Heart right ventricle (tissue), 16 donors: ENCODE results near the gene ANTXR1. TPM values are rescaled to one million over a fixed set of nuclear protein-coding genes. Genes with fewer than 3 reads are reported as not detected.
A peak's percentile ranks its signal among the peaks of the same experiment; 100 is the strongest.

Experiments used
- ATAC-seq, 8 donors: fragments of 200-7000 bp; cut with Tn5 transposase; one replicate each; pipeline ENCODE4 v1.9.1; 2020; ENCODE audit warnings: mild to moderate bottlenecking in 8 of 8, moderate library complexity in 8 of 8, moderate number of reproducible peaks in 1 of 8
- DNase-seq, 2 donors: peaks; one replicate each; pipeline ENCODE4 v3.0.0-alpha.2; 2020
- H3K27ac ChIP-seq, 10 donors: fragments of 200-600 bp; sonication (generic) in 2 of 10; one replicate each; pipeline versions ENCODE4 v1.5.0 to v1.8.0; 2020 to 2022; ENCODE audit warnings: mild to moderate bottlenecking in 3 of 10
- H3K27me3 ChIP-seq, 7 donors: fragments of 200-600 bp; one replicate each; pipeline ENCODE4 v1.8.0; 2021 to 2022; ENCODE audit warnings: mild to moderate bottlenecking in 2 of 7
- H3K36me3 ChIP-seq, 9 donors: fragments of 200-600 bp; sonication (generic) in 1 of 9; one replicate each; pipeline versions ENCODE4 v1.5.0 to v1.8.0; 2020 to 2022; ENCODE audit warnings: mild to moderate bottlenecking in 2 of 9
- H3K4me1 ChIP-seq, 9 donors: fragments of 200-600 bp; sonication (generic) in 1 of 9; one replicate each; pipeline versions ENCODE4 v1.5.0 to v1.8.0; 2020 to 2022; ENCODE audit warnings: mild to moderate bottlenecking in 4 of 9
- H3K4me3 ChIP-seq, 10 donors: fragments of 200-600 bp; sonication (generic) in 2 of 10; one replicate each; pipeline versions ENCODE4 v1.5.0 to v1.8.0; 2020 to 2022; ENCODE audit warnings: mild to moderate bottlenecking in 7 of 10, moderate library complexity in 2 of 10
- H3K9me3 ChIP-seq, 11 donors: fragments of 200-600 bp in 10 of 11; sonication (generic) in 2 of 11; one replicate each; pipeline versions ENCODE4 v1.5.0 to v1.8.0; 2013 to 2022; ENCODE audit warnings: mild to moderate bottlenecking in 2 of 11, control low read depth in 1 of 11, moderate library complexity in 1 of 11
- WGBS, 2 donors: extraction: QIAGEN DNeasy Blood & Tissue Kit; methylation state at CpG; one replicate each; pipeline ENCODE4 v1.1.7; 2013; ENCODE audit warnings: inconsistent platforms in 1 of 2; 5-methylcytosine and 5-hydroxymethylcytosine counted together
- intact Hi-C, 10 donors: fragments of 100-400 bp; cut with DNase I; formaldehyde crosslinking; loops; one replicate each; pipeline versions ENCODE4 v1.11.1 to v1.14.2; 2022
- polyA plus RNA-seq, 2 donors: library from polyadenylated mRNA; stranded (reverse); fragments of 200-250 nt; gene quantifications; one replicate each; pipeline ENCODE4 v1.2.3, GENCODE V29; 2013
- total RNA-seq, 10 donors: library from RNA; stranded (reverse); fragmentation: NEBNext Ultra II Directional in 3 of 10; extraction: Animal tissue kit (Norgen Biotek cat#: 25700) in 3 of 10; gene quantifications; one replicate each; pipeline versions ENCODE4 v1.2.1 to v1.2.4, GENCODE V29; 2021 to 2023
- TF ChIP-seq, protein P1 (sequence below), 9 donors: fragments of 200-600 bp; sonication (generic) in 2 of 9; IDR thresholded peaks; one replicate each; pipeline versions ENCODE4 v1.5.0 to v1.8.0; 2021 to 2022; ENCODE audit warnings: antibody characterized with exemption in 9 of 9, mild to moderate bottlenecking in 5 of 9, moderate library complexity in 1 of 9
- donor health status: Arrhythmogenic right ventricular cardiomyopathy.
- donor health status: ischemic (EF 13 %, LVEDD 7.1; RV severe dilation, severe dysfunction).
- donor health status: healthy with polysubstance abuse.
- donor health status: DM: no; HTN: yes; CAD: no.
- donor health status: DM: no; HTN: no; CAD: no.
- donor health status: ischemic (EF 25% LVEDD 6.9; RV normal size, moderate dysfunction).
- donor health status: ischemic (EF 25% LVEDD 5.7; RV mildly dilated, moderate dysfunction).
- donor health status: healthy.
- donor health status: DM: yes; HTN: yes; CAD: no.
- donor health status: Ischemic cardiomyopathy.
- donor health status: ischemic (EF 35%, LVEDD 5.7; RV mildly dilated, moderate dysfunction).
- donor health status: nonischemic (EF 11% LVEDD 7.7; RV severe dilation, severe dysfunction).
- donor health status: DM: yes; HTN: yes; CAD: no.
- donor health status: PGD.
- donor health status: ischemic (EF 29% LVEDD 5.4; RV normal size, mild dysfunction).
- donor health status: nonischemic (EF 23%, LVEDD 6.1; RV moderate dilation, normal function).

The ANTXR1 gene
- total and polyA plus RNA-seq, 12 donors: 8.9 to 33.1 (median 24.1) TPM

DNA sequence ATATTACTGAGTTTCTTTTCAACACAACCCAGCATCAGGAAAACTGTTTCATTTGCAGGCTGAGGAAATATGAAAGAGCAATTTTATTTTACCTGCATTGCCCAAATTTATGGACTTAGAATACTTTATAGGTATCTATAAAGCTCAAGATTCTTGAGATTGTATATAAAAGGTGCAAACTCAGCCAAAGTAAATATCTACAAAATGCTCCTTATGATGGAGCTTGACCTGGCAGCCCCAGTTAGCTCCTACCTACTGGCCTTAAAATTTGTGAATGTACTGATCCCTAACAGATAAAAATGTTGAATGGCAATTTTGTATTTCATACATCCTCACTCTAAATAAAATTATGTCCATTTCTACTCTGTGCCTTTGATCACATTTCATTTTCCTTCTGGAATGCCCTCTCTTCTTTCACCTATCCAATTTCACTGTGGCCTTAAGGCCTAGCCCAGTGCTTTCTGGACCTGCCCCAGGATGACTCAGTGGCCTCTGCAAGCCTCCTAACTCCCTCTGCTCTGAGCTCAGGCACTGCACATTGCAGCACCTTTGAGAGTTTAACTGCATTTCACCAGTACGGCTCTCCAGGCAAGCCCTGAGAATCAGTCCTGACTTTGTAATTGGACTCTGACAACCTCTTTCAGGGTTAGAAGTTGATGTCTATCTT, 125.9 kb downstream of the ANTXR1 start:
- Histone ChIP-seq H3K36me3 (no peaks in the 10 kb centered on the region), H3K4me1 (peaks cover 0 to 16% (median 3%) of the 10 kb centered on the region in 9 donors), H3K9me3 (no peaks in the 10 kb centered on the region), H3K4me3 (no peak overlapping the region), H3K27ac (peak overlapping the region in 1 of 10 donors; percentile 41), H3K27me3 (no peaks in the 10 kb centered on the region)
- intact Hi-C loops: no loop called here
- WGBS, 2 donors: 72 to 90% methylated on average over 1 of the region's 1 CpG
- TF ChIP-seq, protein P1, sequence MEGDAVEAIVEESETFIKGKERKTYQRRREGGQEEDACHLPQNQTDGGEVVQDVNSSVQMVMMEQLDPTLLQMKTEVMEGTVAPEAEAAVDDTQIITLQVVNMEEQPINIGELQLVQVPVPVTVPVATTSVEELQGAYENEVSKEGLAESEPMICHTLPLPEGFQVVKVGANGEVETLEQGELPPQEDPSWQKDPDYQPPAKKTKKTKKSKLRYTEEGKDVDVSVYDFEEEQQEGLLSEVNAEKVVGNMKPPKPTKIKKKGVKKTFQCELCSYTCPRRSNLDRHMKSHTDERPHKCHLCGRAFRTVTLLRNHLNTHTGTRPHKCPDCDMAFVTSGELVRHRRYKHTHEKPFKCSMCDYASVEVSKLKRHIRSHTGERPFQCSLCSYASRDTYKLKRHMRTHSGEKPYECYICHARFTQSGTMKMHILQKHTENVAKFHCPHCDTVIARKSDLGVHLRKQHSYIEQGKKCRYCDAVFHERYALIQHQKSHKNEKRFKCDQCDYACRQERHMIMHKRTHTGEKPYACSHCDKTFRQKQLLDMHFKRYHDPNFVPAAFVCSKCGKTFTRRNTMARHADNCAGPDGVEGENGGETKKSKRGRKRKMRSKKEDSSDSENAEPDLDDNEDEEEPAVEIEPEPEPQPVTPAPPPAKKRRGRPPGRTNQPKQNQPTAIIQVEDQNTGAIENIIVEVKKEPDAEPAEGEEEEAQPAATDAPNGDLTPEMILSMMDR (IDR thresholded peaks at IDR 0.05): no peak
- no peak for DNase-seq
- ATAC-seq: peak in 5 of 8 donors; percentile 33 to 77 (median 38)

DNA sequence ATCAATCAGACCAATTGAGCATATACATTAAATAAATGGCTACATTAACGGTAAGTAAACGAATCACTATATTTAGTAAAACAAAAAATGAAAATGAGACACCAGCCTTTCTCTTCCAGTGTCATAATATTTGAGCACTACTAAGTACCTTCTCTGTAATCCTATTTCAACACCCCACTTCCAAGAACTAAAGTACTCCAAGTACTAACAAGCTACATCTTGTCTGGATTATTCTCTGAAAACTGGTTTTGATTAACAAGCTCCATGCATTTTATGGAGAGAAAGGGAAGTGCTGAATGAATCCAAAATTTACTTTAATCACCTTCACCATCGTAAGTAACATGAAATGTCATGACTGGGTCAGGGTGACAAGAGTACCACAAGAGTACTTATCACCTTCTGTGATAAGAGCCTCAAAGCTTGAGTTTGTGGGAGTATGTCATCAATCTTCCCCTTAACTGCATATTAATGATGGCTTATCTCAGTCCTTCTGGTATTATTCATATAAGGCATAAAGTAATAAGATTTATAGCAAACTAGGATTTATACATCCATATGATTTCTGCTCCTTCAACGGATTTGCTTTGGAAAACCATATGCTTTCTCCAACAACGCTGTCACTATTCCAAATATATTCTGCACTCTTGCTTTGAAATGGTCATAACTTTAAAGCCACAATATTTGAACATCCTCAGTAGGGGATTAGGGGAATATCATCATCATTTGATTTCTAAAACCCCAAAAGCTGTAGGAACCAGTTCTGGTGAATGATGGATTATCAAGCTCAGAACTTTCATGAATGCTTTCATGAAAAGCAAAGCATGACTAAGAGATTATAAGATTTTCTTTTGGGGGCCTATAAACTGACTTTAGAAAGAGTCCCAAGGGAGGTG, 127.0 kb downstream of the ANTXR1 start:
- no peak overlapping the region for H3K4me3 ChIP-seq
- DNase-seq (no peak), ATAC-seq (no peak)
- intact Hi-C loops: no loop called here
- H3K27me3 ChIP-seq: no peaks in the 10 kb centered on the region
- TF ChIP-seq, protein P1 (IDR thresholded peaks at IDR 0.05): no peak
- peaks cover 0 to 16% (median 0%) of the 10 kb centered on the region in 9 donors for H3K4me1 ChIP-seq
- H3K36me3 ChIP-seq: no peaks in the 10 kb centered on the region
- WGBS, 2 donors: 79 to 89% methylated on average over 5 of the region's 5 CpGs
- H3K27ac ChIP-seq: no peak overlapping the region
- no peaks in the 10 kb centered on the region for H3K9me3 ChIP-seq

GRCh38 chr2:69141061-69141460, 128.1 kb downstream of the ANTXR1 start:
- Histone ChIP-seq H3K4me1 (peaks cover 0 to 16% (median 0%) of the 10 kb centered on the region in 9 donors), H3K27ac (no peak overlapping the region), H3K9me3 (no peaks in the 10 kb centered on the region), H3K27me3 (no peaks in the 10 kb centered on the region), H3K36me3 (no peaks in the 10 kb centered on the region), H3K4me3 (no peak overlapping the region)
- 60 to 74% methylated on average over 1 of the region's 1 CpG for WGBS, 2 donors
- ATAC-seq (no peak), DNase-seq (no peak)
- intact Hi-C loops: no loop called here
- TF ChIP-seq, protein P1 (IDR thresholded peaks at IDR 0.05): no peak

GRCh38 chr2:69143748-69144360, 130.9 kb downstream of the ANTXR1 start:
- intact Hi-C loops: no loop called here
- no peaks in the 10 kb centered on the region for H3K9me3 ChIP-seq
- TF ChIP-seq, protein P1 (IDR thresholded peaks at IDR 0.05): no peak
- ATAC-seq: peak in 1 of 8 donors; percentile 27
- 76 to 80% methylated on average over 4 of the region's 4 CpGs for WGBS, 2 donors
- H3K4me3 ChIP-seq: no peak overlapping the region
- DNase-seq: no peak
- H3K27me3 ChIP-seq: no peaks in the 10 kb centered on the region
- H3K4me1 ChIP-seq: peaks cover 0 to 11% (median 6%) of the 10 kb centered on the region in 9 donors
- H3K36me3 ChIP-seq: peaks cover 0 to 4% (median 0%) of the 10 kb centered on the region in 9 donors
- H3K27ac ChIP-seq: peak overlapping the region in 1 of 10 donors; percentile 7
